B cell (primary cell): Measurements from ENCODE around the gene MOGAT1. TPM values are rescaled to one million over a fixed set of nuclear protein-coding genes. Genes with fewer than 3 reads are reported as not detected.

ENCODE experiments used
- ATAC-seq: fragments of 200-7000 bp; cut with Tn5 transposase; one replicate; pipeline ENCODE4 v1.10.0; 2021; ENCODE audit warnings: low read depth, mild to moderate bottlenecking, moderate number of reproducible peaks, moderate library complexity
- CTCF ChIA-PET: fragments of 350-600 bp; sonication (Branson Sonifier 250); formaldehyde crosslinking; loops from one replicate; lab custom pipeline; 2021; ENCODE audit warnings: antibody characterized with exemption, inconsistent platforms; lab: Charles Lee
- POLR2A ChIA-PET: fragments of 350-600 bp; sonication (Branson Sonifier 250); formaldehyde crosslinking; loops from one replicate; lab custom pipeline; 2021; ENCODE audit warnings: antibody characterized with exemption; lab: Charles Lee
- DNase-seq: peaks from one replicate; pipeline ENCODE4 v3.0.0; 2013
- H2AFZ ChIP-seq: 2 replicates; pipeline ENCODE4 v1.6.1; 2012; ENCODE audit warnings: mild to moderate bottlenecking, low read depth, low read length; ENCODE audit not compliant: insufficient read depth, poor library complexity, severe bottlenecking
- H3K27ac ChIP-seq, 2 donors: 1 replicate in 1 of 2; 2 replicates in 1 of 2; pipeline ENCODE4 v1.5.1; 2012 to 2013; ENCODE audit warnings: low read length in 2 of 2, mild to moderate bottlenecking in 2 of 2, moderate library complexity in 1 of 2
- H3K27me3 ChIP-seq, 4 experiments: fragments of 200-600 bp in 1 of 4; sonication (generic) in 1 of 4; replicated peaks in 1 of 4; 1 replicate in 2 of 4; 2 replicates in 2 of 4; pipeline versions ENCODE4 v1.6.1 to v1.7.0; 2013 to 2016; ENCODE audit warnings: low read length in 3 of 4, mild to moderate bottlenecking in 2 of 4, mixed read lengths in 1 of 4, moderate library complexity in 1 of 4; ENCODE audit not compliant: insufficient read depth in 4 of 4, control insufficient read depth in 3 of 4; ENCODE audit errors: control extremely low read depth in 1 of 4
- H3K36me3 ChIP-seq, 2 experiments: replicated peaks in 1 of 2; 1 replicate in 1 of 2; 2 replicates in 1 of 2; pipeline versions ENCODE4 v1.6.1 to v1.7.1; 2013; ENCODE audit warnings: low read length in 1 of 2; ENCODE audit not compliant: insufficient read depth in 2 of 2, control insufficient read depth in 1 of 2; ENCODE audit errors: control extremely low read depth in 1 of 2, extremely low read depth in 1 of 2
- H3K4me1 ChIP-seq, 2 donors: fragments of 200-600 bp in 1 of 2; sonication (generic) in 1 of 2; 1 replicate in 1 of 2; 2 replicates in 1 of 2; pipeline versions ENCODE4 v1.5.1 to v1.6.1; 2013 to 2017; ENCODE audit warnings: low read length in 2 of 2; ENCODE audit not compliant: control insufficient read depth in 2 of 2, insufficient read depth in 2 of 2
- H3K4me2 ChIP-seq: replicated peaks from 2 replicates; pipeline ENCODE3; 2012; ENCODE audit warnings: mild to moderate bottlenecking, low read depth, low read length; ENCODE audit not compliant: poor library complexity, severe bottlenecking
- H3K4me3 ChIP-seq, 5 experiments: fragments of 200-600 bp in 1 of 5; sonication (generic) in 1 of 5; 1 replicate in 3 of 5; 2 replicates in 2 of 5; pipeline versions ENCODE4 v1.5.1 to v1.7.0; 2011 to 2016; ENCODE audit warnings: low read length in 4 of 5, mild to moderate bottlenecking in 4 of 5, low read depth in 2 of 5, control low read depth in 1 of 5, moderate library complexity in 1 of 5; ENCODE audit not compliant: insufficient read depth in 1 of 5; ENCODE audit errors: control extremely low read depth in 1 of 5, extremely low read depth in 1 of 5
- H3K79me2 ChIP-seq: fragments of 200-600 bp; sonication (generic); one replicate; pipeline ENCODE4 v1.6.0; 2016; ENCODE audit warnings: low read length; ENCODE audit not compliant: control insufficient read depth, insufficient read depth
- H3K9ac ChIP-seq: fragments of 200-600 bp; sonication (generic); 2 replicates; pipeline ENCODE4 v1.6.1; 2017; ENCODE audit warnings: mild to moderate bottlenecking, low read length, moderate library complexity
- H3K9me3 ChIP-seq, 3 donors: one replicate each; pipeline versions ENCODE4 v1.6.1 to v1.7.1; 2013; ENCODE audit warnings: low read length in 2 of 3; ENCODE audit not compliant: control insufficient read depth in 2 of 3, insufficient read depth in 1 of 3; ENCODE audit errors: control extremely low read depth in 1 of 3
- H4K20me1 ChIP-seq: 2 replicates; pipeline ENCODE4 v1.6.0; 2012; ENCODE audit warnings: mild to moderate bottlenecking, low read length; ENCODE audit not compliant: insufficient read depth, control insufficient read depth, poor library complexity, severe bottlenecking
- H3K27ac Mint-ChIP-seq: one replicate; pipeline ENCODE4 v1.8.0; 2021; ENCODE audit warnings: mixed read lengths
- H3K27me3 Mint-ChIP-seq: one replicate; pipeline ENCODE4 v1.8.0; 2021; ENCODE audit warnings: mixed read lengths
- H3K4me1 Mint-ChIP-seq: one replicate; pipeline ENCODE4 v1.8.0; 2021; ENCODE audit warnings: mixed read lengths
- H3K4me3 Mint-ChIP-seq: one replicate; pipeline ENCODE4 v1.8.0; 2021; ENCODE audit warnings: mixed read lengths
- H3K9me3 Mint-ChIP-seq: one replicate; pipeline ENCODE4 v1.8.0; 2022; ENCODE audit warnings: mixed read lengths; ENCODE audit not compliant: insufficient read depth
- CTCF ChIP-seq: fragments of 200-600 bp; IDR thresholded peaks from one replicate; pipeline ENCODE4 v1.8.0; 2022; ENCODE audit warnings: antibody characterized with exemption, mild to moderate bottlenecking
- EZH2 ChIP-seq: IDR thresholded peaks from 2 replicates; pipeline ENCODE4 v1.6.1; 2012; ENCODE audit warnings: borderline replicate concordance, low read depth, mild to moderate bottlenecking, moderate library complexity, low read length; ENCODE audit not compliant: insufficient read depth, poor library complexity, severe bottlenecking
- WGBS: methylation state at CpG from one replicate; pipeline ENCODE4 v1.1.5; 2013; ENCODE audit warnings: missing lambda C conversion rate; ENCODE audit not compliant: insufficient coverage; 5-methylcytosine and 5-hydroxymethylcytosine counted together
- intact Hi-C: fragments of 100-400 bp; cut with micrococcal nuclease; formaldehyde crosslinking; loops from one replicate; pipeline ENCODE4 v1.10.0; 2022
- polyA plus RNA-seq: library from polyadenylated mRNA; depleted of rRNA; stranded (reverse); fragments of >200 nt; gene quantifications from 2 replicates; pipeline ENCODE4 v1.2.3, GENCODE V29; 2012
- total RNA-seq, 2 donors: library from RNA; stranded (reverse); fragments of 120-200 nt in 1 of 2; gene quantifications; 1 replicate in 1 of 2; 2 replicates in 1 of 2; pipeline versions ENCODE4 v1.2.3 to v1.2.4, GENCODE V29; 2013 to 2022

MOGAT1 gene
- total and polyA plus RNA-seq, 2 donors (not counting 1 experiment from before 2014, with no cell fraction given) = not detected

GRCh38 chr2:222621893-222622292 lies 49.6 kb upstream of the MOGAT1 start:
- Histone ChIP-seq H3K4me3 (no peak overlapping the region), H3K4me1 (no peaks in the 10 kb centered on the region), H2AFZ (no peak overlapping the region), H3K9ac (no peak overlapping the region), H3K9me3 (no peaks in the 10 kb centered on the region), H3K27ac (no peak overlapping the region), H4K20me1 (no peaks in the 10 kb centered on the region), H3K36me3 (peaks cover 10 to 63% of the 10 kb centered on the region in 2 experiments), H3K4me2 (no peak overlapping the region), H3K27me3 (no peaks in the 10 kb centered on the region), H3K79me2 (no peaks in the 10 kb centered on the region)
- CTCF ChIA-PET = no interaction called here
- no peak for ATAC-seq
- DNase-seq = no peak
- no peak overlapping the region for H3K27ac Mint-ChIP-seq
- H3K9me3 Mint-ChIP-seq = no peaks in the 10 kb centered on the region
- H3K27me3 Mint-ChIP-seq = no peaks in the 10 kb centered on the region
- POLR2A ChIA-PET = no interaction called here
- no peak overlapping the region for H3K4me3 Mint-ChIP-seq
- intact Hi-C loops = no loop called here
- no peaks in the 10 kb centered on the region for H3K4me1 Mint-ChIP-seq
- no peak for TF ChIP-seq EZH2
- TF ChIP-seq CTCF = no peak
- WGBS = 100% methylated on average over 1 of the region's 4 CpGs

GRCh38 chr2:222622910-222623309 lies 48.5 kb upstream of the MOGAT1 start:
- TF ChIP-seq CTCF (no peak), EZH2 (no peak)
- H3K4me3 Mint-ChIP-seq = no peak overlapping the region
- Histone ChIP-seq H2AFZ (no peak overlapping the region), H3K4me3 (no peak overlapping the region), H3K4me2 (no peak overlapping the region), H4K20me1 (no peaks in the 10 kb centered on the region), H3K9me3 (no peaks in the 10 kb centered on the region), H3K9ac (no peak overlapping the region), H3K27ac (no peak overlapping the region), H3K36me3 (peaks cover 13 to 68% of the 10 kb centered on the region in 2 experiments), H3K4me1 (no peaks in the 10 kb centered on the region), H3K27me3 (no peaks in the 10 kb centered on the region), H3K79me2 (no peaks in the 10 kb centered on the region)
- H3K4me1 Mint-ChIP-seq = no peaks in the 10 kb centered on the region
- intact Hi-C loops = no loop called here
- ChIA-PET POLR2A (no interaction called here), CTCF (no interaction called here)
- WGBS = no CpG with 5 or more reads among the region's 2 CpGs
- DNase-seq (no peak), ATAC-seq (no peak)
- H3K27ac Mint-ChIP-seq = no peak overlapping the region
- H3K9me3 Mint-ChIP-seq = no peaks in the 10 kb centered on the region
- no peaks in the 10 kb centered on the region for H3K27me3 Mint-ChIP-seq
